ENCODE data around the gene TBC1D2B.

The TBC1D2B gene

GRCh38 chr15:78057803-78058202 is 19.7 kb downstream of the TBC1D2B start:
- no peak overlapping the region for H2BK5ac ChIP-seq (ENCODE audit: low read depth, low read length, poor library complexity)
- no peak overlapping the region for H4K12ac ChIP-seq (ENCODE audit: low read depth, low read length)
- no peak overlapping the region for H3K27ac ChIP-seq (ENCODE audit: low read depth, low read length)
- no peak overlapping the region for H3K4me3 ChIP-seq (ENCODE audit: low read depth, low read length)
- peaks cover 8 to 11% of the 10 kb centered on the region in 2 experiments for H3K4me1 ChIP-seq (ENCODE audit: control insufficient read depth in 1 of 2, insufficient read depth in 2 of 2, low read length in 2 of 2)
- H3K23ac ChIP-seq (ENCODE audit: low read length): no peak overlapping the region
- H3K4ac ChIP-seq (ENCODE audit: low read depth, low read length): no peak overlapping the region
- H3K18ac ChIP-seq (ENCODE audit: low read length): no peak overlapping the region
- H2AK5ac ChIP-seq (ENCODE audit: low read length): no peak overlapping the region
- no peaks in the 10 kb centered on the region for H3K9me3 ChIP-seq (ENCODE audit: insufficient read depth, low read depth, low read length)
- peaks cover 0 to 3% of the 10 kb centered on the region in 2 experiments for H3K36me3 ChIP-seq (ENCODE audit: control insufficient read depth in 1 of 2, insufficient read depth in 2 of 2, low read length in 2 of 2)
- no peak for DNase-seq
- no peak overlapping the region for H2BK120ac ChIP-seq (ENCODE audit: insufficient read depth, low read length, poor library complexity)
- H2BK12ac ChIP-seq (ENCODE audit: low read length): no peak overlapping the region
- no peak overlapping the region for H3K9ac ChIP-seq (ENCODE audit: low read length)
- no CpG with 5 or more reads among the region's 5 CpGs for WGBS (ENCODE audit: extremely low coverage, insufficient coverage, insufficient read length)
- H3K79me2 ChIP-seq (ENCODE audit: control insufficient read depth, insufficient read depth, low read length, poor library complexity): no peaks in the 10 kb centered on the region
- H3K14ac ChIP-seq (ENCODE audit: low read length): no peak overlapping the region
- H2AFZ ChIP-seq (ENCODE audit: insufficient read depth, low read length, poor library complexity): no peak overlapping the region
- no peaks in the 10 kb centered on the region for H3K27me3 ChIP-seq (ENCODE audit: insufficient read depth, low read length)
- H4K8ac ChIP-seq (ENCODE audit: low read depth, low read length): no peak overlapping the region
- no peak overlapping the region for H3K4me2 ChIP-seq (ENCODE audit: low read length)
- peaks cover 2% of the 10 kb centered on the region for H3K79me1 ChIP-seq (ENCODE audit: low read length)
- no peak overlapping the region for H4K91ac ChIP-seq (ENCODE audit: low read depth, low read length)

GRCh38 chr15:78056714-78057269 is 20.7 kb downstream of the TBC1D2B start:
- no peak overlapping the region for H3K9ac ChIP-seq (ENCODE audit: low read length)
- DNase-seq: no peak
- H3K79me2 ChIP-seq (ENCODE audit: control insufficient read depth, insufficient read depth, low read length, poor library complexity): no peaks in the 10 kb centered on the region
- H3K14ac ChIP-seq (ENCODE audit: low read length): no peak overlapping the region
- no peak overlapping the region for H3K4me3 ChIP-seq (ENCODE audit: low read depth, low read length)
- peaks cover 7 to 11% of the 10 kb centered on the region in 2 experiments for H3K4me1 ChIP-seq (ENCODE audit: control insufficient read depth in 1 of 2, insufficient read depth in 2 of 2, low read length in 2 of 2)
- H3K79me1 ChIP-seq (ENCODE audit: low read length): peaks cover 2% of the 10 kb centered on the region
- WGBS (ENCODE audit: extremely low coverage, insufficient coverage, insufficient read length): no CpG with 5 or more reads among the region's 2 CpGs
- no peak overlapping the region for H2BK120ac ChIP-seq (ENCODE audit: insufficient read depth, low read length, poor library complexity)
- no peak overlapping the region for H3K4me2 ChIP-seq (ENCODE audit: low read length)
- peak overlapping the region; percentile 38 for H3K4ac ChIP-seq (ENCODE audit: low read depth, low read length)
- no peak overlapping the region for H4K12ac ChIP-seq (ENCODE audit: low read depth, low read length)
- H2AK5ac ChIP-seq (ENCODE audit: low read length): peak overlapping the region; percentile 42
- no peaks in the 10 kb centered on the region for H3K27me3 ChIP-seq (ENCODE audit: insufficient read depth, low read length)
- H3K23ac ChIP-seq (ENCODE audit: low read length): no peak overlapping the region
- no peak overlapping the region for H2BK5ac ChIP-seq (ENCODE audit: low read depth, low read length, poor library complexity)
- no peak overlapping the region for H4K91ac ChIP-seq (ENCODE audit: low read depth, low read length)
- H3K36me3 ChIP-seq (ENCODE audit: control insufficient read depth in 1 of 2, insufficient read depth in 2 of 2, low read length in 2 of 2): peaks cover 0 to 3% of the 10 kb centered on the region in 2 experiments
- H3K9me3 ChIP-seq (ENCODE audit: insufficient read depth, low read depth, low read length): no peaks in the 10 kb centered on the region
- peak overlapping the region; percentile 35 for H3K18ac ChIP-seq (ENCODE audit: low read length)
- H2AFZ ChIP-seq (ENCODE audit: insufficient read depth, low read length, poor library complexity): no peak overlapping the region
- H2BK12ac ChIP-seq (ENCODE audit: low read length): peak overlapping the region; percentile 67
- H3K27ac ChIP-seq (ENCODE audit: low read depth, low read length): no peak overlapping the region
- H4K8ac ChIP-seq (ENCODE audit: low read depth, low read length): no peak overlapping the region

- peaks cover 6 to 11% of the 10 kb centered on the region in 2 experiments for H3K4me1 ChIP-seq (ENCODE audit: control insufficient read depth in 1 of 2, insufficient read depth in 2 of 2, low read length in 2 of 2)
- no peak overlapping the region for H4K91ac ChIP-seq (ENCODE audit: low read depth, low read length)
- H3K27me3 ChIP-seq (ENCODE audit: insufficient read depth, low read length): no peaks in the 10 kb centered on the region
- H2AK5ac ChIP-seq (ENCODE audit: low read length): no peak overlapping the region
- H2BK5ac ChIP-seq (ENCODE audit: low read depth, low read length, poor library complexity): no peak overlapping the region
- H3K4me2 ChIP-seq (ENCODE audit: low read length): no peak overlapping the region
- no peak overlapping the region for H4K8ac ChIP-seq (ENCODE audit: low read depth, low read length)
- no peak overlapping the region for H2BK12ac ChIP-seq (ENCODE audit: low read length)
- no peak overlapping the region for H3K18ac ChIP-seq (ENCODE audit: low read length)
- no peaks in the 10 kb centered on the region for H3K79me2 ChIP-seq (ENCODE audit: control insufficient read depth, insufficient read depth, low read length, poor library complexity)
- no peak overlapping the region for H3K9ac ChIP-seq (ENCODE audit: low read length)
- no peak overlapping the region for H3K4ac ChIP-seq (ENCODE audit: low read depth, low read length)
- H3K9me3 ChIP-seq (ENCODE audit: insufficient read depth, low read depth, low read length): no peaks in the 10 kb centered on the region
- no CpG with 5 or more reads among the region's 2 CpGs for WGBS (ENCODE audit: extremely low coverage, insufficient coverage, insufficient read length)
- peaks cover 2% of the 10 kb centered on the region for H3K79me1 ChIP-seq (ENCODE audit: low read length)
- no peak overlapping the region for H3K23ac ChIP-seq (ENCODE audit: low read length)
- H2AFZ ChIP-seq (ENCODE audit: insufficient read depth, low read length, poor library complexity): no peak overlapping the region
- H3K27ac ChIP-seq (ENCODE audit: low read depth, low read length): no peak overlapping the region
- no peak overlapping the region for H3K4me3 ChIP-seq (ENCODE audit: low read depth, low read length)
- H4K12ac ChIP-seq (ENCODE audit: low read depth, low read length): no peak overlapping the region
- H2BK120ac ChIP-seq (ENCODE audit: insufficient read depth, low read length, poor library complexity): no peak overlapping the region
- no peak overlapping the region for H3K14ac ChIP-seq (ENCODE audit: low read length)
- no peak for DNase-seq
- H3K36me3 ChIP-seq (ENCODE audit: control insufficient read depth in 1 of 2, insufficient read depth in 2 of 2, low read length in 2 of 2): peaks cover 0 to 3% of the 10 kb centered on the region in 2 experiments
Observed at GRCh38 chr15:78055919-78056713, 21.4 kb downstream of the TBC1D2B start.

- H3K27ac ChIP-seq (ENCODE audit: low read depth, low read length): no peak overlapping the region
- no peak for DNase-seq
- no peak overlapping the region for H4K91ac ChIP-seq (ENCODE audit: low read depth, low read length)
- peaks cover 2% of the 10 kb centered on the region for H3K79me1 ChIP-seq (ENCODE audit: low read length)
- H2AK5ac ChIP-seq (ENCODE audit: low read length): no peak overlapping the region
- no peak overlapping the region for H3K4me3 ChIP-seq (ENCODE audit: low read depth, low read length)
- no peak overlapping the region for H4K8ac ChIP-seq (ENCODE audit: low read depth, low read length)
- peaks cover 0 to 3% of the 10 kb centered on the region in 2 experiments for H3K36me3 ChIP-seq (ENCODE audit: control insufficient read depth in 1 of 2, insufficient read depth in 2 of 2, low read length in 2 of 2)
- H3K79me2 ChIP-seq (ENCODE audit: control insufficient read depth, insufficient read depth, low read length, poor library complexity): no peaks in the 10 kb centered on the region
- H3K27me3 ChIP-seq (ENCODE audit: insufficient read depth, low read length): no peaks in the 10 kb centered on the region
- no peak overlapping the region for H3K23ac ChIP-seq (ENCODE audit: low read length)
- no peak overlapping the region for H3K9ac ChIP-seq (ENCODE audit: low read length)
- H2BK5ac ChIP-seq (ENCODE audit: low read depth, low read length, poor library complexity): no peak overlapping the region
- H3K4me2 ChIP-seq (ENCODE audit: low read length): no peak overlapping the region
- H4K12ac ChIP-seq (ENCODE audit: low read depth, low read length): no peak overlapping the region
- H3K4ac ChIP-seq (ENCODE audit: low read depth, low read length): no peak overlapping the region
- H2AFZ ChIP-seq (ENCODE audit: insufficient read depth, low read length, poor library complexity): no peak overlapping the region
- H2BK12ac ChIP-seq (ENCODE audit: low read length): no peak overlapping the region
- H2BK120ac ChIP-seq (ENCODE audit: insufficient read depth, low read length, poor library complexity): no peak overlapping the region
- H3K9me3 ChIP-seq (ENCODE audit: insufficient read depth, low read depth, low read length): no peaks in the 10 kb centered on the region
- peaks cover 11 to 14% of the 10 kb centered on the region in 2 experiments for H3K4me1 ChIP-seq (ENCODE audit: control insufficient read depth in 1 of 2, insufficient read depth in 2 of 2, low read length in 2 of 2)
- H3K14ac ChIP-seq (ENCODE audit: low read length): no peak overlapping the region
- WGBS (ENCODE audit: extremely low coverage, insufficient coverage, insufficient read length): no CpG with 5 or more reads among the region's 1 CpG
- no peak overlapping the region for H3K18ac ChIP-seq (ENCODE audit: low read length)
Observed at GRCh38 chr15:78054966-78055365, 22.5 kb downstream of the TBC1D2B start.

All from trophoblast cell (in vitro differentiated cells and primary cell).